Tibial artery (tissue), 4 donors: Measurements from ENCODE around the gene MBOAT2.
"Not testable (repeated sequence)": the region's sequence is repeated elsewhere in the genome, so short reads cannot be mapped to it uniquely, and the experiment has no call there.

Experiments used
- DNase-seq, 2 donors: peaks; one replicate each; pipeline ENCODE4 v3.0.0-alpha.2; 2019
- H3K27ac ChIP-seq, 2 donors: fragments of 200-600 bp; sonication (generic) in 1 of 2; 1 replicate in 1 of 2; 2 replicates in 1 of 2; pipeline ENCODE4 v1.5.1; 2018 to 2019; ENCODE audit warnings: mild to moderate bottlenecking in 1 of 2
- H3K27me3 ChIP-seq, 2 donors: fragments of 200-600 bp; sonication (generic) in 1 of 2; one replicate each; pipeline versions ENCODE4 v1.5.1 to v1.6.0; 2016 to 2019
- H3K36me3 ChIP-seq, 3 donors: fragments of 200-600 bp; sonication (generic) in 2 of 3; one replicate each; pipeline ENCODE4 v1.5.1; 2016 to 2019; ENCODE audit warnings: mild to moderate bottlenecking in 2 of 3
- H3K4me1 ChIP-seq, 4 donors: fragments of 200-600 bp; sonication (generic) in 2 of 4; 1 replicate in 3 of 4; 2 replicates in 1 of 4; pipeline ENCODE4 v1.5.1; 2016 to 2019
- H3K4me3 ChIP-seq, 2 donors: fragments of 200-600 bp; sonication (generic) in 1 of 2; 1 replicate in 1 of 2; 2 replicates in 1 of 2; pipeline ENCODE4 v1.5.1; 2018 to 2019; ENCODE audit warnings: mild to moderate bottlenecking in 2 of 2
- H3K9me3 ChIP-seq, 3 donors: fragments of 200-600 bp; sonication (generic) in 1 of 3; one replicate each; pipeline ENCODE4 v1.5.1; 2016 to 2019
- intact Hi-C: fragments of 100-400 bp; cut with DNase I; formaldehyde crosslinking; loops from one replicate; pipeline ENCODE4 v1.15.0; 2023; ENCODE audit warnings: low total_unique reads
- TF ChIP-seq, protein P1 (sequence below), 2 experiments: fragments of 200-600 bp in 1 of 2; fragments of 450-650 bp in 1 of 2; IDR thresholded peaks; one replicate each; pipeline ENCODE4 v1.5.1; 2017 to 2019; ENCODE audit warnings: antibody characterized with exemption in 2 of 2, mild to moderate bottlenecking in 1 of 2, moderate library complexity in 1 of 2

The MBOAT2 gene

DNA sequence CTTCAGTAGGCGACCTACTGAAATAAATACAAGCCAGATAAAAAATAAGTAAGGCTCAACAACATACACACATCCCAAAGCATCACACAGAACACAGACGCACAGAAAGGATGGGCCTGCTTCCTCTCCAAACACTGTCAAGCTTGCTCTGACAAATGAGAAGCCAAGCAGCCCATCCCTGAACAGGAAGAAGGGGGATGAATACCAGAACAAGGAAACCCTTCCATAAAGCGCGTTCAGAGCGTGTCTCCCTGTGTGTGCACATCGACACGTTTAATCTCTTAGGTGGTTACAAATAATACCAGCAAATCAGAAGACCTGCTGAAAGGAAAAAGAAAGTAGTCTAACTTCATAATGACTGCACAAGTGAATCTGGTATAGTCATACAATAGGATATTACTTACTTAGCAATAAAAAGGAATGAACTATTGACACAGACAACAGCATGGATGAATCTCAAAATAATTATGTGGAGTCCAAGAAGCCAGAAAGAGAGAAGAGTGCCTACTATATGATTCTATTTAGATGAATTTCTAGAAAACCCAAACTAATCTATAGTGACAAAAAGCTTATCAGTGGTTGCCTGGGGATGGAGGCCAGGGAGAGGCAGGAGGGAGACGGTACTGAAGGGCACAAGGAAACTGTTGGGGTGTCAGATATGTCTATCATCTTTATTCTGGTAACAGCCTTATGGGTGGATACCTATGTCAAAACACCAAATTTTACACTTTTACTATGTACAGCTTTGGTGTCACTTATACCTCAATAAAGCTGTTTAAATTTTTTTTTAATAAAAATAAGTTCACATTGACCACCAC lies 26.8 kb downstream of the MBOAT2 start:
- intact Hi-C loops, result no loop called here
- Histone ChIP-seq H3K27ac (no peak overlapping the region), H3K36me3 (no peaks in the 10 kb centered on the region), H3K4me3 (no peak overlapping the region), H3K4me1 (no peaks in the 10 kb centered on the region), H3K9me3 (no peaks in the 10 kb centered on the region), H3K27me3 (no peaks in the 10 kb centered on the region)
- TF ChIP-seq, protein P1, sequence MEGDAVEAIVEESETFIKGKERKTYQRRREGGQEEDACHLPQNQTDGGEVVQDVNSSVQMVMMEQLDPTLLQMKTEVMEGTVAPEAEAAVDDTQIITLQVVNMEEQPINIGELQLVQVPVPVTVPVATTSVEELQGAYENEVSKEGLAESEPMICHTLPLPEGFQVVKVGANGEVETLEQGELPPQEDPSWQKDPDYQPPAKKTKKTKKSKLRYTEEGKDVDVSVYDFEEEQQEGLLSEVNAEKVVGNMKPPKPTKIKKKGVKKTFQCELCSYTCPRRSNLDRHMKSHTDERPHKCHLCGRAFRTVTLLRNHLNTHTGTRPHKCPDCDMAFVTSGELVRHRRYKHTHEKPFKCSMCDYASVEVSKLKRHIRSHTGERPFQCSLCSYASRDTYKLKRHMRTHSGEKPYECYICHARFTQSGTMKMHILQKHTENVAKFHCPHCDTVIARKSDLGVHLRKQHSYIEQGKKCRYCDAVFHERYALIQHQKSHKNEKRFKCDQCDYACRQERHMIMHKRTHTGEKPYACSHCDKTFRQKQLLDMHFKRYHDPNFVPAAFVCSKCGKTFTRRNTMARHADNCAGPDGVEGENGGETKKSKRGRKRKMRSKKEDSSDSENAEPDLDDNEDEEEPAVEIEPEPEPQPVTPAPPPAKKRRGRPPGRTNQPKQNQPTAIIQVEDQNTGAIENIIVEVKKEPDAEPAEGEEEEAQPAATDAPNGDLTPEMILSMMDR (IDR thresholded peaks at IDR 0.05), result no peak
- DNase-seq, result no peak

DNA sequence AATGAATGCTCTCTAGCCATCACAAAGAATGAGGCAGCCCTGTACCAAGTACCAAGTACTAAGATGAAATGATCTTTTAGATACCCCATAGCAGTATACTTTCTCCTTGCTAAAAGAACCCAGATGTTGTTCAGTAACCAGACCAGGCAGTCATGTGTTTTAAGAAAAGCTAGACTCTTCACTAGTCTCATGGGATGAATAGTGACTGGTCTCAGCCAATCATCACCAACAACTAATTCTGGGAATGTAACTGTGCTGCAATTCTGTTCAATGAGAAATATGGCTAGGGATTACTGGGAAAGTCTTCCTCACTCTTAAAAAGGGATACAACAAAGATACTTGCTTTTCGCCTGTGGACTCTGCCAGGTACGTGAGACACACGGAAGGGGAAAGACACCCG lies 29.5 kb downstream of the MBOAT2 start:
- intact Hi-C loops, result no loop called here
- DNase-seq, result no peak
- no peak overlapping the region for H3K27ac ChIP-seq
- no peak overlapping the region for H3K4me3 ChIP-seq
- TF ChIP-seq, protein P1 (IDR thresholded peaks at IDR 0.05), result no peak
- no peaks in the 10 kb centered on the region for H3K27me3 ChIP-seq
- no peaks in the 10 kb centered on the region for H3K4me1 ChIP-seq
- no peaks in the 10 kb centered on the region for H3K9me3 ChIP-seq
- no peaks in the 10 kb centered on the region for H3K36me3 ChIP-seq

DNA sequence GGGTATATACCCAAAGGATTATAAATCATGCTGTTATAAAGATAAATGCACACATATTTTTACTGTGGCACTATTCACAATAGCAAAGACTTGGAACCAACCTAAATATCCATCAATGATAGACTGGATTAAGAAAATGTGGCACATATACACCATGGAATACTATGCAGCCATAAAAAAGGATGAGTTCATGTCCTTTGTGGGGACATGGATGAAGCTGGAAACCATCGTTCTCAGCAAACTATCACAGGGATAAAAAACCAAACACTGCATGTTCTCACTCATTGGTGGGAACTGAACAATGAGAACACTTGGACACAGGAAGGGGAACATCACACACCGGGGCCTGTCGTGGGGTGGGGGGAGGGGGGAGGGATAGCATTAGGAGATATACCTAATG lies 30.5 kb downstream of the MBOAT2 start:
- H3K27ac ChIP-seq, H3K36me3 ChIP-seq, DNase-seq, intact Hi-C loops, H3K4me3 ChIP-seq, H3K9me3 ChIP-seq, H3K27me3 ChIP-seq, H3K4me1 ChIP-seq: not testable (repeated sequence)

DNA sequence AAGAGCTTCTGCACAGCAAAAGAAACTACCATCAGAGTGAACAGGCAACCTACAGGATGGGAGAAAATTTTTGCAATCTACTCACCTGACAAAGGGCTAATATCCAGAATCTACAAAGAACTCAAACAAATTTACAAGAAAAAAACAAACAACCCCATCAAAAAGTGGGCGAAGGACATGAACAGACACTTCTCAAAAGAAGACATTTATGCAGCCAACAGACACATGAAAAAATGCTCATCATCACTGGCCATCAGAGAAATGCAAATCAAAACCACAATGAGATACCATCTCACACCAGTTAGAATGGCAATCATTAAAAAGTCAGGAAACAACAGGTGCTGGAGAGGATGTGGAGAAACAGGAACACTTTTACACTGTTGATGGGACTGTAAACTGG lies 30.9 kb downstream of the MBOAT2 start:
- DNase-seq, H3K9me3 ChIP-seq, H3K36me3 ChIP-seq, H3K4me1 ChIP-seq, H3K27ac ChIP-seq, H3K4me3 ChIP-seq, intact Hi-C loops, H3K27me3 ChIP-seq: not testable (repeated sequence)

DNA sequence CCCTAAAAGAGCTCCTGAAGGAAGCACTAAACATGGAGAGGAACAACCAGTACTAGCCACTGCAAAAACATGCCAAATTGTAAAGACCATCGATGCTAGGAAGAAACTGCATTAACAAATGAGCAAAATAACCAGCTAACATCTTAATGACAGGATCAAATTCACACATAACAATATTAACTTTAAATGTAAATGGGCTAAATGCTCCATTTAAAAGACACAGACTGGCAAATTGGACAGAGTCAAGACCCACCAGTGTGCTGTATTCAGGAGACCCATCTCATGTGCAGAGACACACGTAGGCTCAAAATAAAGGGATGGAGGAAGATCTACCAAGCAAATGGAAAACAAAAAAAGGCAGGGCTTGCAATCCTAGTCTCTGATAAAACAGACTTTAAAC lies 34.1 kb downstream of the MBOAT2 start:
- H3K27me3 ChIP-seq, H3K4me3 ChIP-seq, H3K36me3 ChIP-seq, H3K27ac ChIP-seq, H3K4me1 ChIP-seq, DNase-seq, H3K9me3 ChIP-seq, intact Hi-C loops: not testable (repeated sequence)

DNA sequence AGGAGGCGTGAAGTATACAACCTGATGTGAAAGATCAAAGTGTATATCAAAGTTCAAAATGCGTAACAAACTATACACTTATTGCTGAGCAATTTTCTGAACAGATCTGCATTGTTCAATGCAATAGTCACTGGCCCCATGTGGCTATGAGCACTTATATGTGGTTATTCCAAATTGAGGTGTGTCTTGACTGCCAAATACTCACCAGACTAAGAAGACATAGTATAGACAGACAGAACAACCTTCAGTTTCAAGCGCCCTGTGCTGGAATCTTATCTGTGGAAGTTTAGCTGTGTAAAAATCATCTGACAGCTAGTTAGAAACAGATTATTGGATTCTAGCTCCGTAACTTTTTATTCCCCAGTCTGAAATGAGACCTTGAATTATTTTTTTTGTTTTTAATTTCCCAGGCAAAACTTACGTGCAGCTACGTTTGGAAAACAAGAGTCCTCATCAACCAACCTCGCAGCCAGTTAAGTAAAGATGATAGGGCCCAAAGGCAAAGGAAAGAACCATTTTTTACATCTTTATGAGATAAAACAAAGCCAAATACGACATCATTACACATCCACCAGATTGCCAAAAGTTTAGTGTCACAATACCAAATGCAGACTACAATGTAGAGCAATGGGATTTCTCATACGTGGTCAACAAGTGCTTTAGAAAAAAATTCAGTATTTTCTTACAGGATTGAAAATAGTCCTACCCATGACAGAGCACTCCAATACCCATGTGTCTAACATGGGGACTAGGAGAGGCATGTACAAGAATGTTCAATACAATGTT lies 37.2 kb downstream of the MBOAT2 start:
- Histone ChIP-seq H3K27me3 (no peaks in the 10 kb centered on the region), H3K9me3 (no peaks in the 10 kb centered on the region), H3K4me1 (no peaks in the 10 kb centered on the region), H3K27ac (no peak overlapping the region), H3K36me3 (no peaks in the 10 kb centered on the region), H3K4me3 (no peak overlapping the region)
- TF ChIP-seq, protein P1 (IDR thresholded peaks at IDR 0.05), result no peak
- intact Hi-C loops, result no loop called here
- no peak for DNase-seq

DNA sequence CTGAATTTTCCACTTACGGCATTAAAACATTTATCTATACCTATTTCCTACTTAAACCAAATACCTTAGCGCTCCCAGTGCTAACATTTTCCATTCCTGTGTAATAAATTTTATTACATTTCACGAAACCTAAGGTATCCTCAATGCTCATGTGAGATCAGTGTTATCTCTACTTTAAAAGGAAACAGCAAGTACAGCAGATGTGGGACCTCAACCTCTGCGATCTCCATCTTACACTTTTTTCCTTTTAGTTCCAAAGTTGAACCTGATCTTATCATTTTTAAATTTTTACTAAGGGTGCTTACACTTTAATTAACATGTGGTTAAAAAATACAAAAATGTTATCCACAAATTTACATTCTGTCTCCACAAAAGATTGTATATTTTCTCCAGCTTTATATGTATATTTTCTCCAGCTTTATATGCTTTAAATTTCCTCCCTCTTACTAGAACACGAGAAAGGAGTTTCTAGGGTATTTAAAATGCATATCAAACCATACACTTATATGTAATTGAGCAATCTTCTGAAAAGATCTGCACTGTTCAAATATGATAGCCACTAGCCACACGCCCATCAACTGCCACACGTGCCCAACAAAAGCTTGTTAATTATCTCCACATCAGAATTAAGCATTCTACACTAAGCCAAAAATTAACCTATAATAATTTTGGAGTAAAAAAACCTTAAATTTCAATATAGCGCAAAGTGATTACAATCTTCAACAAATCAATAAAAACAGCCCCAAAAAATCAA lies 38.1 kb downstream of the MBOAT2 start:
- H3K36me3 ChIP-seq, result no peaks in the 10 kb centered on the region
- H3K4me1 ChIP-seq, result no peaks in the 10 kb centered on the region
- H3K27me3 ChIP-seq, result no peaks in the 10 kb centered on the region
- H3K27ac ChIP-seq, result no peak overlapping the region
- TF ChIP-seq, protein P1 (IDR thresholded peaks at IDR 0.05), result no peak
- intact Hi-C loops, result no loop called here
- DNase-seq, result no peak
- H3K9me3 ChIP-seq, result no peaks in the 10 kb centered on the region
- H3K4me3 ChIP-seq, result no peak overlapping the region
